ENCODE data around the gene CCP110.

DNA sequence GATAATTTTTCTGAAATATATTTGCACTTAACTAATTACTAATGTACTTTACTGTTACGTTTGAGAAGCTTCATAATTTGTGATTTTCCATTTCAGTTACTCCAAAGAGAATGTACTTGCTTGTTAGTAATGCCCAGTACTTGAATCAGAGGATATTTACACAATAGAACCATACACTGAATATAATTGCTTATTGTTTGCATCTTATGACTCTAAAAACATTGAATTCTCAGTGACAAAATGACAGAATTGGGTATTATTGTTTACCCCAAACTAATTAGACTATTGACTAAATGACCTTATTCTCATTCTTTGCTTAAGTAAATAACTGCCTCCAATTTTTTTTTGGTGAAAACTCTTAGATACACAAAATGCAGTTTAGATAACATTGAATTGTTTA, 8.9 kb downstream of the CCP110 start:
- TF ChIP-seq, protein P1, sequence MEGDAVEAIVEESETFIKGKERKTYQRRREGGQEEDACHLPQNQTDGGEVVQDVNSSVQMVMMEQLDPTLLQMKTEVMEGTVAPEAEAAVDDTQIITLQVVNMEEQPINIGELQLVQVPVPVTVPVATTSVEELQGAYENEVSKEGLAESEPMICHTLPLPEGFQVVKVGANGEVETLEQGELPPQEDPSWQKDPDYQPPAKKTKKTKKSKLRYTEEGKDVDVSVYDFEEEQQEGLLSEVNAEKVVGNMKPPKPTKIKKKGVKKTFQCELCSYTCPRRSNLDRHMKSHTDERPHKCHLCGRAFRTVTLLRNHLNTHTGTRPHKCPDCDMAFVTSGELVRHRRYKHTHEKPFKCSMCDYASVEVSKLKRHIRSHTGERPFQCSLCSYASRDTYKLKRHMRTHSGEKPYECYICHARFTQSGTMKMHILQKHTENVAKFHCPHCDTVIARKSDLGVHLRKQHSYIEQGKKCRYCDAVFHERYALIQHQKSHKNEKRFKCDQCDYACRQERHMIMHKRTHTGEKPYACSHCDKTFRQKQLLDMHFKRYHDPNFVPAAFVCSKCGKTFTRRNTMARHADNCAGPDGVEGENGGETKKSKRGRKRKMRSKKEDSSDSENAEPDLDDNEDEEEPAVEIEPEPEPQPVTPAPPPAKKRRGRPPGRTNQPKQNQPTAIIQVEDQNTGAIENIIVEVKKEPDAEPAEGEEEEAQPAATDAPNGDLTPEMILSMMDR (optimal IDR thresholded peaks at IDR 0.05 in 1 of 3, IDR thresholded peaks at IDR 0.05 in 1 of 3, conservative IDR thresholded peaks at IDR 0.05 in 1 of 3; ENCODE audit: extremely low read depth in 1 of 3, insufficient read depth in 2 of 3, low read length in 3 of 3): no peak
- TF ChIP-seq EZH2 (IDR thresholded peaks at IDR 0.05; ENCODE audit: low read length): no peak
